TTC549 (cell line): ENCODE data around the gene ANXA6.

Experiments used
- FAIRE-seq: peaks from 2 replicates; lab custom pipeline; 2012; peaks lifted over from hg19 to GRCh38; lab: Jason Lieb, UNC

Gene ANXA6

GRCh38 chr5:151063142-151063989 lies 94.2 kb downstream of the ANXA6 start:
- no peak for FAIRE-seq

GRCh38 chr5:151062405-151063141 lies 95.0 kb downstream of the ANXA6 start:
- FAIRE-seq: no peak

GRCh38 chr5:151060742-151061141 lies 96.8 kb downstream of the ANXA6 start:
- no peak for FAIRE-seq

GRCh38 chr5:151058891-151059489 lies 98.6 kb downstream of the ANXA6 start:
- no peak for FAIRE-seq

- no peak for FAIRE-seq
These were observed 99.3 kb downstream of the ANXA6 start for GRCh38 chr5:151058301-151058700.

GRCh38 chr5:151056379-151057325 lies 100.9 kb downstream of the ANXA6 start:
- FAIRE-seq: no peak

GRCh38 chr5:151055336-151055735 lies 102.2 kb downstream of the ANXA6 start:
- no peak for FAIRE-seq

GRCh38 chr5:151054709-151055108 lies 102.9 kb downstream of the ANXA6 start:
- no peak for FAIRE-seq

GRCh38 chr5:151053796-151054462 lies 103.7 kb downstream of the ANXA6 start:
- FAIRE-seq: no peak

GRCh38 chr5:151052836-151053235 lies 104.7 kb downstream of the ANXA6 start:
- no peak for FAIRE-seq

GRCh38 chr5:151051931-151052608 lies 105.5 kb downstream of the ANXA6 start:
- FAIRE-seq: no peak

GRCh38 chr5:151051066-151051930 lies 106.3 kb downstream of the ANXA6 start:
- FAIRE-seq: peak; percentile 49
